ENCODE measurements around the gene DST. TPM values are rescaled to one million over a fixed set of nuclear protein-coding genes. Genes with fewer than 3 reads are reported as not detected.

The DST gene
- total RNA-seq, 4 donors from 2014 or later = 475 to 871 (median 583) TPM

DNA sequence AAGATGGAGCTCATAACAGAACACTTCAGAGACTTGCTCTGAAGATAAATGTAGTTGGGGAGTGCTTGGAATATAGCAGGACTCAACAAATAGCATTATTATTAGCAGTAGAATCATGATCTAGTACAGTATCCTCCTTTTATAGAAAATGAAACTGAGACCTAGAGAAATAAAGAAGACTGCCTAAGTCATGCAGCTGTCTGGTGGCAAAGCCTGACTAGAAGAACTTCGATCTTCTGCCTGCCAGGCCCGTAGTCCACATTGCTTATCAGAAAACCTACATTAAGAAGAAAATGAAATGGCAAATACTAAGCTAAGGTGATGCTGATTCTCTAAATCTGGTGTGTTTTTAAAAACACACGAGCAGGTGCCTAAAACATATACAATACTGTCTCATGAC lies 46.4 kb upstream of the DST start:
- H3K4me3 ChIP-seq (ENCODE audit: low read depth, poor library complexity, severe bottlenecking) = no peak overlapping the region
- DNase-seq (ENCODE audit: low spot score in 2 of 2) = no peak
- WGBS, 2 donors = 72 to 76% methylated on average over 3 of the region's 3 CpGs
- TF ChIP-seq POLR2A (IDR thresholded peaks at IDR 0.05) = no peak
- TF ChIP-seq, protein P1, sequence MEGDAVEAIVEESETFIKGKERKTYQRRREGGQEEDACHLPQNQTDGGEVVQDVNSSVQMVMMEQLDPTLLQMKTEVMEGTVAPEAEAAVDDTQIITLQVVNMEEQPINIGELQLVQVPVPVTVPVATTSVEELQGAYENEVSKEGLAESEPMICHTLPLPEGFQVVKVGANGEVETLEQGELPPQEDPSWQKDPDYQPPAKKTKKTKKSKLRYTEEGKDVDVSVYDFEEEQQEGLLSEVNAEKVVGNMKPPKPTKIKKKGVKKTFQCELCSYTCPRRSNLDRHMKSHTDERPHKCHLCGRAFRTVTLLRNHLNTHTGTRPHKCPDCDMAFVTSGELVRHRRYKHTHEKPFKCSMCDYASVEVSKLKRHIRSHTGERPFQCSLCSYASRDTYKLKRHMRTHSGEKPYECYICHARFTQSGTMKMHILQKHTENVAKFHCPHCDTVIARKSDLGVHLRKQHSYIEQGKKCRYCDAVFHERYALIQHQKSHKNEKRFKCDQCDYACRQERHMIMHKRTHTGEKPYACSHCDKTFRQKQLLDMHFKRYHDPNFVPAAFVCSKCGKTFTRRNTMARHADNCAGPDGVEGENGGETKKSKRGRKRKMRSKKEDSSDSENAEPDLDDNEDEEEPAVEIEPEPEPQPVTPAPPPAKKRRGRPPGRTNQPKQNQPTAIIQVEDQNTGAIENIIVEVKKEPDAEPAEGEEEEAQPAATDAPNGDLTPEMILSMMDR (IDR thresholded peaks at IDR 0.05) = no peak
- intact Hi-C loops (cut with DNase I; ENCODE audit: low total_unique reads) = no loop called here

DNA sequence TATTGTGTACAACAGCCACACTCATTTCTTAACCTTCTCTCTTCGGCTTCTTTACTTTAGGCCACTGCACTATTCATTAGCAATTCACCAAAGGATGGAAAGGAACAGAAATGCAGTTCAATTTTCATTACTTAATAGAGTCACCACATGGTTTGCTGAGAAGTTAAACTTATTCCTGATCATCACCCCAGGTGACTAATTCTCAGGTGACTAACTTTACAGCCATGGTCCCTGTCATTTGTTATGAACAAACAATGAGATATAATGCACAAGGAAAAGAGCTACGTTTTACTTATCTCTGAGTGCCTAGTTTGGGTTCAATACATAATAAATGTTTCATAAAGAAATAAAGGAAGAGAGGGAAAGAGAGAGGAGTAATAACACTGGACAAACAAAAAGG lies 45.8 kb upstream of the DST start:
- intact Hi-C loops (cut with DNase I; ENCODE audit: low total_unique reads) = no loop called here
- no peak overlapping the region for H3K4me3 ChIP-seq (ENCODE audit: low read depth, poor library complexity, severe bottlenecking)
- WGBS, 2 donors = 79 to 82% methylated on average over 2 of the region's 2 CpGs
- TF ChIP-seq, protein P1 (IDR thresholded peaks at IDR 0.05) = no peak
- no peak for TF ChIP-seq POLR2A (IDR thresholded peaks at IDR 0.05)
- no peak for DNase-seq (ENCODE audit: low spot score in 2 of 2)

DNA sequence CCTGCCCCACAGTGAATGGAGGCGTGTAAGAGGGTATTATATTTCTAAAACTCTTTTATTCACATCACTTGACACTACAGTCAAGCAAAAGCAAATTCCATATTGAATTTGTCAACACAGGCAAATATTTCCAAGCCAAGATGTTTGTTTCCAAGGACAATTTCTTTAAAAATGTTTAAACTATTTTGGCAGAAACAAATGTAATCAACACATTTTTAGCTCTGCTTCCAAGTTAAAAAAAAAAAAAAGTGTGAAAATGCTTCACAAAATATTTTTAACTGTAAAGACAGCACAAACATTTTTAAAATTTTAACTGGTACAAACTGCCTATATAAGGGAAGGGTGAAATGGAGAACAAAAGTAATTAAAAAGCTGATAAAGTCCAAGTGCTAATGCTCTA lies 44.9 kb upstream of the DST start:
- no peak for TF ChIP-seq POLR2A (IDR thresholded peaks at IDR 0.05)
- TF ChIP-seq, protein P1 (IDR thresholded peaks at IDR 0.05) = no peak
- H3K4me3 ChIP-seq (ENCODE audit: low read depth, poor library complexity, severe bottlenecking) = no peak overlapping the region
- WGBS, 2 donors = 66 to 78% methylated on average over 1 of the region's 1 CpG
- no peak for DNase-seq (ENCODE audit: low spot score in 2 of 2)
- intact Hi-C loops (cut with DNase I; ENCODE audit: low total_unique reads) = no loop called here

DNA sequence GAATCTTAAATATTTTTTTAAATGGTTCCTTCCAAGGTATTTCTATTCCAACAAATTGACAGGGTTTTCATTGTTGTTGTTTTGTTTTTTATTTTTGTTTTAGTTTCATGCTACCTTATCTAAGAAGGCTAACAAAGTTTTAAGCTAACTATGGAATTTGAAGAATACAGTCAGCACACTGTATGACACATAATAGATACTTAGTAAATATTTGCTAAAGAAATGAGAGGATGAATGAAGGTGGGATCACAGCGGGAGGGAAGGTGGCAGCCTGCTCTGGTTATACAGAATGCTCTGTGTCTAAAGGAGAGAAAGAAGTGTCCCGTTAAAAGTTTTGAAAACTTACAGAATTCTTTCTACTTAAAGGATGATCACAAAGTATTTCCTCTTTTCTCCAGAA lies 43.7 kb upstream of the DST start:
- WGBS, 2 donors = 89 to 95% methylated on average over 2 of the region's 2 CpGs
- DNase-seq (ENCODE audit: low spot score in 2 of 2) = no peak
- intact Hi-C loops (cut with DNase I; ENCODE audit: low total_unique reads) = no loop called here
- no peak overlapping the region for H3K4me3 ChIP-seq (ENCODE audit: low read depth, poor library complexity, severe bottlenecking)
- TF ChIP-seq POLR2A (IDR thresholded peaks at IDR 0.05) = no peak
- TF ChIP-seq, protein P1 (IDR thresholded peaks at IDR 0.05) = no peak

DNA sequence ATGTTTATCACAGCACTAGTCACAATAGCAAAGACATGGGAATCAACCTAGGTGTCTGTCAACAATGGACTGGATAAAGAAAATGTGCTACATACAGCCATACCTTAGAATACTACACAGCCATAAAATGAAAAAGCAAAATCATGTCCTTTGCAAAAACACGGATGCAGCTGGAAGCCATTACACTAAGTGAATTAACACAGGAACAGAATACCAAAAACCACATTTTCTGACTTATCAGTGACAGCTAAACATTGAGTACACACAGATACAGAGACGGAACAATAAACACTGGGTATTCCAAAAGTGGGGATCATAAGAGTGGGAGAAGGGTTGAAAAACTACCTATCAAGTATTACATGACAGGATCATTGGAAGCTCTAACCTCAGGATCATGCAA lies 43.3 kb upstream of the DST start:
- intact Hi-C loops (cut with DNase I; ENCODE audit: low total_unique reads) = no loop called here
- no peak overlapping the region for H3K4me3 ChIP-seq (ENCODE audit: low read depth, poor library complexity, severe bottlenecking)
- TF ChIP-seq, protein P1 (IDR thresholded peaks at IDR 0.05) = no peak
- no peak for TF ChIP-seq POLR2A (IDR thresholded peaks at IDR 0.05)
- DNase-seq (ENCODE audit: low spot score in 2 of 2) = no peak
- WGBS, 2 donors = 67 to 83% methylated on average over 2 of the region's 2 CpGs

DNA sequence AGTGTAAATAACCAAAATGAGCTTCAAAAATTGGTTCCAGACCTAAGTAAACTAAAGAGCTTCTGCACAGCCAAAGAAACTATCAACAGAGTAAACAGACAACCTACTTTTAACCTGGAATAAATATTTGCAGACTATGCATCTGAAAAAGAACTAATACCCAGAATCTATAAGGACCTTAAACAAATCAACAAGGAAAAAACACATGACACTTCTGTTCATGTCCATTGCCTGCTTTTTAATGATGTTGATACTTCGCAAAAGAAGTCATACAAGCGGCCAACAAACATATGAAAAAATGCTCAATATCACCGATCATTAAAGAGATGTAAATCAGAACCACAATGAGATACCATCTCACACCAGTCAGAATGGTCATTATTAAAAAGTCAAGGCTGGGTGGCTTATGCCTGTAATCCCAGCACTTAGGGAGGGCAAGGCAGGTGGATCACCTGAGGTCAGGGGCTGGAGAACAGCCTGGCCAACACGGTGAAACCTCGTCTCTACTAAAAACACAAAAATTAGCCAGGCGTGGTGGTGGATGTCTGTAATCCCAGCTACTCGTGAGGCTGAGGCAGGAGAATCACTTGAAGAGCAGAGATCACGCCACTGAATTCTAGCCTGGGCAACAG lies 42.5 kb upstream of the DST start:
- no peak overlapping the region for H3K4me3 ChIP-seq (ENCODE audit: low read depth, poor library complexity, severe bottlenecking)
- no peak for DNase-seq (ENCODE audit: low spot score in 2 of 2)
- no peak for TF ChIP-seq POLR2A (IDR thresholded peaks at IDR 0.05)
- TF ChIP-seq, protein P1 (IDR thresholded peaks at IDR 0.05) = no peak
- 89 to 92% methylated on average over 8 of the region's 8 CpGs for WGBS, 2 donors
- intact Hi-C loops (cut with DNase I; ENCODE audit: low total_unique reads) = no loop called here
